Activated naive CD4-positive, alpha-beta T cell treated with Interleukin-2 at 50 U/mL for 16 hours (primary cell): Measurements from ENCODE around the gene SHISA6.
"Not testable (repeated sequence)": the region's sequence is repeated elsewhere in the genome, so short reads cannot be mapped to it uniquely, and the experiment has no call there.

Experiments
- DNase-seq: peaks from one replicate; pipeline ENCODE4 v3.0.0-alpha.2; 2020

SHISA6 gene

GRCh38 chr17:11267999-11268575, 27.1 kb downstream of the SHISA6 start:
- DNase-seq, result no peak

GRCh38 chr17:11269210-11269609, 28.2 kb downstream of the SHISA6 start:
- DNase-seq, result no peak

- no peak for DNase-seq
Observed at GRCh38 chr17:11272191-11272590, 31.2 kb downstream of the SHISA6 start.

- DNase-seq, result no peak
Observed at GRCh38 chr17:11273596-11273995, 32.6 kb downstream of the SHISA6 start.

GRCh38 chr17:11274106-11274505, 33.1 kb downstream of the SHISA6 start:
- DNase-seq, result no peak

- DNase-seq, result no peak
Observed at GRCh38 chr17:11276486-11276885, 35.5 kb downstream of the SHISA6 start.

- no peak for DNase-seq
Observed at GRCh38 chr17:11278186-11278991, 37.4 kb downstream of the SHISA6 start.

GRCh38 chr17:11278992-11279270, 37.9 kb downstream of the SHISA6 start:
- no peak for DNase-seq

- no peak for DNase-seq
Observed at GRCh38 chr17:11279776-11280344, 38.8 kb downstream of the SHISA6 start.

GRCh38 chr17:11282586-11282985, 41.6 kb downstream of the SHISA6 start:
- DNase-seq, result no peak

GRCh38 chr17:11284811-11285210, 43.8 kb downstream of the SHISA6 start:
- DNase-seq, result no peak

GRCh38 chr17:11285946-11286345, 44.9 kb downstream of the SHISA6 start:
- no peak for DNase-seq

- DNase-seq, result no peak
Observed at GRCh38 chr17:11287791-11288190, 46.8 kb downstream of the SHISA6 start.

- DNase-seq, result no peak
Observed at GRCh38 chr17:11290814-11291213, 49.8 kb downstream of the SHISA6 start.

GRCh38 chr17:11292491-11292890, 51.5 kb downstream of the SHISA6 start:
- no peak for DNase-seq

- no peak for DNase-seq
Observed at GRCh38 chr17:11293480-11293879, 52.5 kb downstream of the SHISA6 start.

GRCh38 chr17:11294826-11295225, 53.8 kb downstream of the SHISA6 start:
- no peak for DNase-seq

- DNase-seq, result no peak
Observed at GRCh38 chr17:11296994-11297393, 56.0 kb downstream of the SHISA6 start.

- no peak for DNase-seq
Observed at GRCh38 chr17:11298401-11298800, 57.4 kb downstream of the SHISA6 start.

GRCh38 chr17:11300201-11300600, 59.2 kb downstream of the SHISA6 start:
- DNase-seq, result no peak

- no peak for DNase-seq
Observed at GRCh38 chr17:11300738-11301137, 59.7 kb downstream of the SHISA6 start.

GRCh38 chr17:11301874-11302273, 60.9 kb downstream of the SHISA6 start:
- DNase-seq, result not testable (repeated sequence)

GRCh38 chr17:11302401-11303186, 61.6 kb downstream of the SHISA6 start:
- no peak for DNase-seq
